HepG2 (cell line): ENCODE results near the gene LDLR. TPM values are rescaled to one million over a fixed set of nuclear protein-coding genes. Genes with fewer than 3 reads are reported as not detected.
A peak's percentile ranks its signal among the peaks of the same experiment; 100 is the strongest.

ENCODE experiments used
- ATF6 ChIP-seq: sonication (generic); formaldehyde crosslinking; conservative IDR thresholded peaks from 2 replicates; pipeline ENCODE4 v1.4.0; 2020; ENCODE audit warnings: missing genetic modification reagents
- DRAP1 ChIP-seq: IDR thresholded peaks from 2 replicates; pipeline ENCODE4 v1.6.1; 2016; ENCODE audit warnings: missing genetic modification reagents, missing compliant biosample characterization
- IRF9 ChIP-seq: sonication (generic); formaldehyde crosslinking; IDR thresholded peaks from 2 replicates; pipeline ENCODE4 v1.8.0; 2022; ENCODE audit warnings: missing genetic modification reagents, mild to moderate bottlenecking, borderline replicate concordance
- IRX3 ChIP-seq: sonication (generic); formaldehyde crosslinking; IDR thresholded peaks from 2 replicates; pipeline ENCODE4 v1.8.1; 2023; ENCODE audit warnings: mild to moderate bottlenecking, low read depth, missing genetic modification reagents, borderline replicate concordance
- NFRKB ChIP-seq: fragments of 450-650 bp; IDR thresholded peaks from 2 replicates; pipeline ENCODE4 v1.6.1; 2017
- RELA ChIP-seq: sonication (generic); formaldehyde crosslinking; IDR thresholded peaks from 2 replicates; pipeline ENCODE4 v1.4.0; 2020; ENCODE audit warnings: missing genetic modification reagents
- SMC3 ChIP-seq: IDR thresholded peaks from 2 replicates; pipeline ENCODE4 v1.6.1; 2011; ENCODE audit warnings: low read length, improper control_type of control experiment
- SP4 ChIP-seq: sonication (generic); formaldehyde crosslinking; IDR thresholded peaks from 2 replicates; pipeline ENCODE4 v1.8.1; 2023; ENCODE audit warnings: mild to moderate bottlenecking, missing genetic modification reagents
- SRF ChIP-seq: IDR thresholded peaks from 2 replicates; pipeline ENCODE4 v1.6.1; 2011; ENCODE audit warnings: mild to moderate bottlenecking, low read depth, low read length, moderate library complexity
- STAG1 ChIP-seq: sonication (generic); formaldehyde crosslinking; IDR thresholded peaks from 2 replicates; pipeline ENCODE4 v1.4.0; 2020; ENCODE audit warnings: missing genetic modification reagents
- ZBTB33 ChIP-seq: sonication (generic); formaldehyde crosslinking; IDR thresholded peaks from 2 replicates; pipeline ENCODE4 v1.4.0; 2020; ENCODE audit warnings: missing genetic modification reagents
- ZNF326 ChIP-seq: sonication (generic); formaldehyde crosslinking; IDR thresholded peaks from 2 replicates; pipeline ENCODE4 v1.4.0; 2020; ENCODE audit warnings: missing genetic modification reagents, borderline replicate concordance
- ZNF329 ChIP-seq: sonication (generic); formaldehyde crosslinking; IDR thresholded peaks from 2 replicates; pipeline ENCODE4 v1.9.0; 2021; ENCODE audit warnings: low read depth, mild to moderate bottlenecking, missing genetic modification reagents
- ZNF761 ChIP-seq: sonication (generic); formaldehyde crosslinking; conservative IDR thresholded peaks from 2 replicates; pipeline ENCODE4 v1.4.0; 2020; ENCODE audit warnings: mild to moderate bottlenecking, missing genetic modification reagents
- ZSCAN5A ChIP-seq: sonication (generic); formaldehyde crosslinking; IDR thresholded peaks from 2 replicates; pipeline ENCODE4 v1.8.0; 2022; ENCODE audit warnings: mild to moderate bottlenecking, missing genetic modification reagents, borderline replicate concordance
- polyA plus RNA-seq, 8 experiments: library from polyadenylated mRNA; depleted of rRNA in 3 of 8; stranded (reverse) in 7 of 8; unstranded in 1 of 8; fragments of >200 nt; fragmentation: Illumina TruSeq in 4 of 8; extraction: Trizol in 4 of 8; gene quantifications; 2 replicates each; pipeline versions ENCODE4 v1.2.1 to v1.2.3, GENCODE V29; 2011 to 2016; ENCODE audit warnings: low read depth in 4 of 8, missing spikeins in 1 of 8, mixed read lengths in 1 of 8; ENCODE audit not compliant: insufficient read depth in 1 of 8
- total RNA-seq, 5 experiments: library from RNA; depleted of rRNA; stranded (reverse); fragments of >200 nt; fragmentation: Illumina TruSeq; extraction: Trizol; gene quantifications; 2 replicates each; pipeline ENCODE4 v1.2.3, GENCODE V29; 2016; ENCODE audit warnings: low read depth in 1 of 5
- TF ChIP-seq, protein P1 (sequence below): sonication (generic); formaldehyde crosslinking; IDR thresholded peaks from 2 replicates; pipeline ENCODE4 v1.4.0; 2020; ENCODE audit warnings: low read depth, mild to moderate bottlenecking, missing genetic modification reagents
- TF ChIP-seq, protein P2 (sequence below): sonication (generic); formaldehyde crosslinking; IDR thresholded peaks from 2 replicates; pipeline ENCODE4 v1.5.1; 2020; ENCODE audit warnings: mild to moderate bottlenecking, missing genetic modification reagents, moderate library complexity

Gene LDLR
- total and polyA plus RNA-seq, 2 of the 13 experiments (the other 11 are each of a cell fraction or from before 2014, with no cell fraction given), result 51.6 to 92.5 TPM

DNA sequence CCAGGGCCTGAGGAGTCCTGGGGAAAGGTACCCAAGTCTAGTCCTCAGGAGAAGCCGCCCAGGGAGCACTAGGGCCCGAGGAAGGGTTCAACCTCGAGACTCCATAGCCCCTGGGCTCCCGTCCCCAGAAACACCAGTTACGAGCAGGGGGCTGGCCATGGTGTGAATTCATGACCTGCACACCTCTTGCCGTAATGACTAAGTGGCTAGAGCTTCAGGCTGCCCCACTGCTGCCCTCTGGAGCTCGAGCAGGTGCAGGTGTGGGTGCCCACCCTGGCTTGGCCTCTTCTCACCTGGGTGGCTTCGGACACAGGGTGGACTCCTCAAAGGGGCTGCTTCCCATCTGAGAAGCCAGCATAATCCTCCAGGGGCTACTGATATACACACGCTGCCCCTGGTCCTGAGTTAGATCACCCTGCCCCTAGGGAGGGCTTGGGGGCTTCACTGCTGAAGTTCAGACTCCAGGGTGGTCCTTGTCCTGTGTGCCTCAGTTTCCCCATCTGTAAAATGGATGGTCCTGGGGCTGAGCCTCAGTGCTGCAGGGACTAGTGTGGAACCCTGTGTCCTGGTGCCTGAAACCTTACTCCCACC lies 52.8 kb downstream of the LDLR start (continued):
- TF ChIP-seq STAG1 (CRISPR knock-in tag) (peak; percentile 36; the same call in 1 of the 2 replicates), ZSCAN5A (CRISPR knock-in tag) (no peak), SP4 (0 out of 2 replicates have a peak, but pooled peaks have one; percentile 11), ZNF329 (0 out of 2 replicates have a peak, but pooled peaks have one; percentile 68), ZBTB33 (CRISPR knock-in tag) (no peak), RELA (no peak), SMC3 (no peak), IRF9 (0 out of 2 replicates have a peak, but pooled peaks have one; percentile 57), ZNF761 (CRISPR knock-in tag) (0 out of 2 replicates have a peak, but pooled peaks have one; percentile 14), SRF (no peak), DRAP1 (no peak), NFRKB (no peak), ATF6 (CRISPR knock-in tag) (no peak), IRX3 (CRISPR knock-in tag) (no peak), ZNF326 (CRISPR knock-in tag) (no peak)
- TF ChIP-seq, protein P1, sequence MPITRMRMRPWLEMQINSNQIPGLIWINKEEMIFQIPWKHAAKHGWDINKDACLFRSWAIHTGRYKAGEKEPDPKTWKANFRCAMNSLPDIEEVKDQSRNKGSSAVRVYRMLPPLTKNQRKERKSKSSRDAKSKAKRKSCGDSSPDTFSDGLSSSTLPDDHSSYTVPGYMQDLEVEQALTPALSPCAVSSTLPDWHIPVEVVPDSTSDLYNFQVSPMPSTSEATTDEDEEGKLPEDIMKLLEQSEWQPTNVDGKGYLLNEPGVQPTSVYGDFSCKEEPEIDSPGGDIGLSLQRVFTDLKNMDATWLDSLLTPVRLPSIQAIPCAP (CRISPR knock-in tag), result no peak
- TF ChIP-seq, protein P2, sequence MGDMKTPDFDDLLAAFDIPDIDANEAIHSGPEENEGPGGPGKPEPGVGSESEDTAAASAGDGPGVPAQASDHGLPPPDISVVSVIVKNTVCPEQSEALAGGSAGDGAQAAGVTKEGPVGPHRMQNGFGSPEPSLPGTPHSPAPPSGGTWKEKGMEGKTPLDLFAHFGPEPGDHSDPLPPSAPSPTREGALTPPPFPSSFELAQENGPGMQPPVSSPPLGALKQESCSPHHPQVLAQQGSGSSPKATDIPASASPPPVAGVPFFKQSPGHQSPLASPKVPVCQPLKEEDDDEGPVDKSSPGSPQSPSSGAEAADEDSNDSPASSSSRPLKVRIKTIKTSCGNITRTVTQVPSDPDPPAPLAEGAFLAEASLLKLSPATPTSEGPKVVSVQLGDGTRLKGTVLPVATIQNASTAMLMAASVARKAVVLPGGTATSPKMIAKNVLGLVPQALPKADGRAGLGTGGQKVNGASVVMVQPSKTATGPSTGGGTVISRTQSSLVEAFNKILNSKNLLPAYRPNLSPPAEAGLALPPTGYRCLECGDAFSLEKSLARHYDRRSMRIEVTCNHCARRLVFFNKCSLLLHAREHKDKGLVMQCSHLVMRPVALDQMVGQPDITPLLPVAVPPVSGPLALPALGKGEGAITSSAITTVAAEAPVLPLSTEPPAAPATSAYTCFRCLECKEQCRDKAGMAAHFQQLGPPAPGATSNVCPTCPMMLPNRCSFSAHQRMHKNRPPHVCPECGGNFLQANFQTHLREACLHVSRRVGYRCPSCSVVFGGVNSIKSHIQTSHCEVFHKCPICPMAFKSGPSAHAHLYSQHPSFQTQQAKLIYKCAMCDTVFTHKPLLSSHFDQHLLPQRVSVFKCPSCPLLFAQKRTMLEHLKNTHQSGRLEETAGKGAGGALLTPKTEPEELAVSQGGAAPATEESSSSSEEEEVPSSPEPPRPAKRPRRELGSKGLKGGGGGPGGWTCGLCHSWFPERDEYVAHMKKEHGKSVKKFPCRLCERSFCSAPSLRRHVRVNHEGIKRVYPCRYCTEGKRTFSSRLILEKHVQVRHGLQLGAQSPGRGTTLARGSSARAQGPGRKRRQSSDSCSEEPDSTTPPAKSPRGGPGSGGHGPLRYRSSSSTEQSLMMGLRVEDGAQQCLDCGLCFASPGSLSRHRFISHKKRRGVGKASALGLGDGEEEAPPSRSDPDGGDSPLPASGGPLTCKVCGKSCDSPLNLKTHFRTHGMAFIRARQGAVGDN (CRISPR knock-in tag), result peak; percentile 5; the same call in 1 of the 2 replicates
